ENCODE data around the gene NRG3.

DNA sequence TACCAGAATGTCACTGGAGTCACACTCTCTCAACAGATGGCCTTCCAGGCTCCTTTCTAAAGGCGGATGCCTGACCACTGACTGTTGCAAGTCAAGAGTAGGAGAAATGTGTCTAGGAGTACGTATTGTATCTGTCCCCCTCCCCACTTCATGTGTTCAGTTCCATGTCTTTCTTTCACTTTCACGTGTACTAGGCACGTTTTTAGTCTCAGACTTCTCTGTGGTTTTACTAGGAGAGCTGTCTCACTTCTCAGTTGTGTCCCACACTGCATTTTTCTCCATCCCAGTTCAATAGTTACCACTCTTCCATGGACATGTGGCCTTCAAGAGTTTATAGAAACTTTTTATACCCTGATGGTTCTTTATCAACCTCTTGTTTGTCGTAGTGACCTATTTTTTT, 893.0 kb downstream of the NRG3 start:
- no peak for TF ChIP-seq EZH2 (IDR thresholded peaks at IDR 0.05)
- TF ChIP-seq POLR2AphosphoS5 (IDR thresholded peaks at IDR 0.05; ENCODE audit: borderline replicate concordance, low read depth, low read length): no peak

All from SK-N-MC (cell line).